Measurements from ENCODE around the gene HSBP1. TPM values are rescaled to one million over a fixed set of nuclear protein-coding genes. Genes with fewer than 3 reads are reported as not detected.

The HSBP1 gene
- total and polyA plus RNA-seq, 2 of the 8 experiments (the other 6 are each of a cell fraction or from before 2014, with no cell fraction given) = 78.4 to 219 TPM

DNA sequence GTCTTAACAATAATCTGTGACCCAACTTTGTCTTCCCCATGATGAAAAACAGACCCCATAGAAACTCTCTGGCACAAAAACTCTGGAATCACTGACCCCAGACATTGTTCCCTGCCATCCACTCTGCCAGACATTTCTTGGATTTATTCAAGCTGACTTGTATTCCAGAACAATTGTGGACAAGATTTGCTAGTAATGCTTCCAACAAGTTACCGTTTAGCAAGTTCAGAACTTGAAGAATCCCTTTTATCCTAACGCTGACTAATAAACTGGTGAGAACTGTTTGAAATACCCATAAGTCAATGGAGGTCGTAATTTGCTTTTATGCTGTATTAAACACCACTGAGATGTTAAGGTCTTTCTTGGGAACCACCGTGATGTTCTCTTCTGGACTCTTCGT is 10.5 kb downstream of the HSBP1 start:
- no peak overlapping the region for H3K4me2 ChIP-seq (ENCODE audit: insufficient read depth in 1 of 2, low read depth in 2 of 2, low read length in 2 of 2)
- POLR2A ChIA-PET (ENCODE audit: partially characterized antibody) = no interaction called here
- H3K4ac ChIP-seq (replicated peaks; ENCODE audit: insufficient read length, low read depth, low read length) = no peak overlapping the region
- no peaks in the 10 kb centered on the region for H3K27me3 ChIP-seq (replicated peaks in 1 of 4; ENCODE audit: control insufficient read depth in 3 of 4, extremely low read depth in 1 of 4, insufficient read depth in 3 of 4, low read length in 3 of 4)
- no peak overlapping the region for H4K91ac ChIP-seq (replicated peaks; ENCODE audit: insufficient read length, low read length)
- H3K56ac ChIP-seq (replicated peaks; ENCODE audit: insufficient read length, low read depth, low read length) = no peak overlapping the region
- 95% methylated on average over 5 of the region's 5 CpGs; no CpG with 5 or more reads in 1 of the 2 experiments for WGBS, 2 experiments (ENCODE audit: extremely low coverage in 1 of 2, insufficient coverage in 1 of 2, insufficient read length in 1 of 2, insufficient replicate concordance in 2 of 2, low coverage in 1 of 2, low lambda C conversion rate in 2 of 2, missing lambda C conversion rate in 1 of 2)
- H2BK120ac ChIP-seq (replicated peaks; ENCODE audit: low read depth, low read length) = no peak overlapping the region
- no peak overlapping the region for H3K23ac ChIP-seq (ENCODE audit: insufficient read length)
- H3K79me1 ChIP-seq (ENCODE audit: low read depth, low read length) = no peaks in the 10 kb centered on the region
- H4K8ac ChIP-seq (ENCODE audit: extremely low read depth, insufficient read depth, low read length) = no peak overlapping the region
- H3K4me3 ChIP-seq (ENCODE audit: extremely low read depth in 1 of 4, insufficient read depth in 2 of 4, low read depth in 3 of 4, low read length in 4 of 4) = no peak overlapping the region
- no peak overlapping the region for H2BK15ac ChIP-seq (ENCODE audit: low read length)
- no peaks in the 10 kb centered on the region for H4K20me1 ChIP-seq (replicated peaks in 1 of 2; ENCODE audit: control insufficient read depth in 1 of 2, insufficient read depth in 2 of 2, low read length in 2 of 2)
- no peak overlapping the region for H2BK20ac ChIP-seq (ENCODE audit: low read length)
- H3K18ac ChIP-seq (ENCODE audit: extremely low read depth, low read length) = no peak overlapping the region
- H3K23me2 ChIP-seq (ENCODE audit: low read depth, low read length) = no peaks in the 10 kb centered on the region
- no peak overlapping the region for H2AK5ac ChIP-seq (ENCODE audit: low read depth, low read length)
- no peaks in the 10 kb centered on the region for H3K79me2 ChIP-seq (ENCODE audit: control insufficient read depth in 1 of 2, insufficient read depth in 2 of 2, low read length in 2 of 2)
- H2BK5ac ChIP-seq (ENCODE audit: low read depth, low read length) = no peak overlapping the region
- no peak overlapping the region for H2AFZ ChIP-seq (ENCODE audit: low read length)
- no peak overlapping the region for H4K5ac ChIP-seq (ENCODE audit: insufficient read length, low read depth, low read length)
- no peaks in the 10 kb centered on the region for H3K9me3 ChIP-seq (ENCODE audit: insufficient read depth in 2 of 2, low read depth in 1 of 2, low read length in 1 of 2)
- H3K9ac ChIP-seq (replicated peaks in 1 of 4; ENCODE audit: extremely low read depth in 1 of 4, low read depth in 3 of 4, low read length in 3 of 4) = no peak overlapping the region
- no peaks in the 10 kb centered on the region for H3K36me3 ChIP-seq (ENCODE audit: control insufficient read depth in 2 of 4, insufficient read depth in 4 of 4, low read length in 3 of 4)
- no peak overlapping the region for H3K27ac ChIP-seq (ENCODE audit: low read depth, low read length)
- FAIRE-seq (no peak), DNase-seq (ENCODE audit: low read depth in 1 of 2, low spot score in 2 of 2) (no peak)
- CTCF ChIA-PET (ENCODE audit: partially characterized antibody) = no interaction called here
- H3K14ac ChIP-seq (ENCODE audit: insufficient read length) = no peak overlapping the region
- no peak overlapping the region for H2BK12ac ChIP-seq (ENCODE audit: low read depth, low read length)
- peaks cover 0 to 10% (median 5%) of the 10 kb centered on the region in 4 experiments; a peak in 5 of 7 replicates for H3K4me1 ChIP-seq (replicated peaks in 1 of 4; ENCODE audit: control insufficient read depth in 3 of 4, insufficient read depth in 4 of 4, low read length in 3 of 4)
- TF ChIP-seq, protein P1, sequence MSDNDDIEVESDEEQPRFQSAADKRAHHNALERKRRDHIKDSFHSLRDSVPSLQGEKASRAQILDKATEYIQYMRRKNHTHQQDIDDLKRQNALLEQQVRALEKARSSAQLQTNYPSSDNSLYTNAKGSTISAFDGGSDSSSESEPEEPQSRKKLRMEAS (IDR thresholded peaks at IDR 0.05) = no peak
- TF ChIP-seq JUND (IDR thresholded peaks at IDR 0.05; ENCODE audit: low read length) = no peak
- no peak for TF ChIP-seq FOSL1 (IDR thresholded peaks at IDR 0.05; ENCODE audit: insufficient read depth, low read depth, low read length)
- TF ChIP-seq TEAD4 (IDR thresholded peaks at IDR 0.05; ENCODE audit: low read depth, low read length) = no peak
- TF ChIP-seq CTBP2 (IDR thresholded peaks at IDR 0.05; ENCODE audit: borderline replicate concordance, insufficient read depth, insufficient read length, low read length) = no peak

Data from H1 (cell line).